Body of pancreas (tissue), 4 donors: ENCODE measurements around the gene ARHGAP15.

ENCODE experiments used
- CTCF ChIP-seq, 7 experiments: fragments of 450-650 bp in 4 of 7; fragments of 200-600 bp in 3 of 7; sonication (generic) in 3 of 7; IDR thresholded peaks; one replicate each; pipeline ENCODE4 v1.5.1; 2016 to 2019; ENCODE audit warnings: antibody characterized with exemption in 7 of 7
- POLR2A ChIP-seq, 3 donors: fragments of 450-650 bp; IDR thresholded peaks; one replicate each; pipeline ENCODE4 v1.6.1; 2016; ENCODE audit warnings: antibody characterized with exemption in 3 of 3, mild to moderate bottlenecking in 2 of 3

GRCh38 chr2:143081616-143082015 is 47.6 kb upstream of the ARHGAP15 start:
- TF ChIP-seq CTCF (IDR thresholded peaks at IDR 0.05): no peak
- no peak for TF ChIP-seq POLR2A (IDR thresholded peaks at IDR 0.05)
